Right lobe of liver (tissue), 6 donors: ENCODE data around the gene WDFY4. TPM values are rescaled to one million over a fixed set of nuclear protein-coding genes. Genes with fewer than 3 reads are reported as not detected.

Experiments
- ATAC-seq, 4 donors: fragments of 200-7000 bp; cut with Tn5 transposase; one replicate each; pipeline ENCODE4 v1.9.1; 2020; ENCODE audit warnings: mild to moderate bottlenecking in 4 of 4, moderate library complexity in 4 of 4
- DNase-seq, 3 donors: peaks; one replicate each; pipeline ENCODE4 v3.0.0-alpha.2; 2020
- H3K27ac ChIP-seq, 3 donors: fragments of 200-600 bp; one replicate each; pipeline ENCODE4 v1.8.0; 2022
- H3K27me3 ChIP-seq, 2 donors: fragments of 200-600 bp; one replicate each; pipeline ENCODE4 v1.8.0; 2022
- H3K36me3 ChIP-seq, 4 donors: fragments of 200-600 bp; sonication (generic) in 1 of 4; one replicate each; pipeline versions ENCODE4 v1.5.1 to v1.8.0; 2017 to 2022; ENCODE audit warnings: control low read depth in 1 of 4
- H3K4me1 ChIP-seq, 4 donors: fragments of 200-600 bp; sonication (generic) in 1 of 4; one replicate each; pipeline versions ENCODE4 v1.5.1 to v1.8.0; 2017 to 2022; ENCODE audit warnings: control low read depth in 1 of 4
- H3K4me3 ChIP-seq, 3 donors: fragments of 200-600 bp; one replicate each; pipeline ENCODE4 v1.8.0; 2022
- H3K9me3 ChIP-seq, 4 donors: fragments of 200-600 bp; sonication (generic) in 1 of 4; one replicate each; pipeline versions ENCODE4 v1.5.1 to v1.8.0; 2017 to 2022; ENCODE audit warnings: control low read depth in 1 of 4
- POLR2A ChIP-seq: fragments of 450-650 bp; IDR thresholded peaks from one replicate; pipeline ENCODE4 v1.6.1; 2017; ENCODE audit warnings: antibody characterized with exemption, mild to moderate bottlenecking
- WGBS: methylation state at CpG from one replicate; pipeline ENCODE4 v1.1.6; 2018; ENCODE audit warnings: low coverage, low lambda C conversion rate; ENCODE audit not compliant: insufficient coverage; ENCODE audit errors: missing lambda C conversion rate; 5-methylcytosine and 5-hydroxymethylcytosine counted together
- intact Hi-C, 2 donors: fragments of 100-400 bp; cut with DNase I; formaldehyde crosslinking; loops; one replicate each; pipeline versions ENCODE4 v1.11.2 to v1.14.1; 2022
- total RNA-seq, 6 experiments: library from RNA; depleted of rRNA in 2 of 6; stranded (reverse); fragments of >200 nt in 2 of 6; fragmentation: NEBNext Ultra II Directional in 3 of 6; extraction: Animal tissue kit (Norgen Biotek cat#: 25700) in 3 of 6; gene quantifications; one replicate each; pipeline versions ENCODE4 v1.1.0 to v1.2.4, GENCODE V29; 2016 to 2023
- TF ChIP-seq, protein P1 (sequence below), 4 donors: fragments of 200-600 bp in 3 of 4; fragments of 450-650 bp in 1 of 4; IDR thresholded peaks; one replicate each; pipeline versions ENCODE4 v1.5.1 to v1.8.0; 2016 to 2022; ENCODE audit warnings: antibody characterized with exemption in 4 of 4, mild to moderate bottlenecking in 2 of 4
- donor health status: DM: no; HTN: yes; CAD: no.
- donor health status: DM: no; HTN: no; CAD: no.
- donor health status: DM: no; HTN: no; CAD: no.
- donor health status: DM: no; HTN: yes; CAD: no.
- donor health status: DM: no; HTN: yes; CAD: no.

The WDFY4 gene
- total RNA-seq, 6 experiments from 2014 or later = 1.4 to 4.1 (median 1.9) TPM

DNA sequence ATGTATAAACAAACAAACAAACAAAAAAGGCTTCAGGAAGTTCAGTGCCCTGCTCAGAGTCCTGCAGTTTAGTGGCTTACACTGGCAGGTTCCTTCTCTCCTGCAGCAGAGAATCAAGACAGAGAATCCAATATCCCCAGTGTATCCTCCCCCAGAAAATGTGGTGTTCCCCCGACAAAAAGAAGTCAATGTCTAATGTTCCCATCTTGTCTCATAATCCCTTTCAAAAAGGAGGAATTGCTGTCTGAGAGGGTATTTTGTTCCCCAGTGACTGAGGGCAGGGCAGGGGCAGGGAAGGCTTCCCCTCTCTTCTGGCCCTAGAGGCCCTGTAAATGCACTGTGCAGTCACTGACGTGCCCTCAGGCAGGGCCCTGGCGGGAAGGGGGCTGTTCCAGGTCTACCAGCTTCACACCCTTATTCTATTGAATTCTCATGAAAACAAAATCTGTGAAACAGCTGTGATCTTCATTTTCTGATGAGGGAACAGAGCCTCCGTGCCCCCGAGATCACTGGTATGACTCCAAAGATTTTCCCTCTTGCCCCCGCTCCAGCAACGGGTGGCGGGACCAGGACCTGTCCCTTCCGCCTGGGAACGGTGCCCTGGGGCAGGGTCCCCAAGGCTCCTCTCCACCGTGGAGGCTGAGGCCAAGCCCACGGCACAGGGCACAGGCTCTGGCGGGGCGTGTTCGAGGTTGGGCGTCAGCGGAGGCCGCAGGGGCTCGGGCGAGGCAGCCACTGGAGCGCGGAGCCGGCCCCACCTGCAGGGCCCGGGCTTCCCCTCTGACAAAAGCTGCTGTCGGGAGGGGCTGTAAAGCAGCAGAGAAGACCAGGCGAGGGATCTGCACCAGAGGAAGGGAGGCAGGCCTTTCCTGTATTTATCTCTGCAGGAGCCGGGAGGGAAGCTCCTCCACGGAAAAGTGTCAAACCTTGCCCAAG lies 13.4 kb upstream of the WDFY4 start:
- H3K27ac ChIP-seq = no peak overlapping the region
- intact Hi-C loops = no loop called here
- H3K9me3 ChIP-seq = no peaks in the 10 kb centered on the region
- no peaks in the 10 kb centered on the region for H3K27me3 ChIP-seq
- ATAC-seq (peak in 1 of 4 donors; percentile 38), DNase-seq (no peak)
- no peaks in the 10 kb centered on the region for H3K4me1 ChIP-seq
- no peak overlapping the region for H3K4me3 ChIP-seq
- H3K36me3 ChIP-seq = no peaks in the 10 kb centered on the region
- 43% methylated on average over 6 of the region's 28 CpGs for WGBS
- no peak for TF ChIP-seq POLR2A
- TF ChIP-seq, protein P1, sequence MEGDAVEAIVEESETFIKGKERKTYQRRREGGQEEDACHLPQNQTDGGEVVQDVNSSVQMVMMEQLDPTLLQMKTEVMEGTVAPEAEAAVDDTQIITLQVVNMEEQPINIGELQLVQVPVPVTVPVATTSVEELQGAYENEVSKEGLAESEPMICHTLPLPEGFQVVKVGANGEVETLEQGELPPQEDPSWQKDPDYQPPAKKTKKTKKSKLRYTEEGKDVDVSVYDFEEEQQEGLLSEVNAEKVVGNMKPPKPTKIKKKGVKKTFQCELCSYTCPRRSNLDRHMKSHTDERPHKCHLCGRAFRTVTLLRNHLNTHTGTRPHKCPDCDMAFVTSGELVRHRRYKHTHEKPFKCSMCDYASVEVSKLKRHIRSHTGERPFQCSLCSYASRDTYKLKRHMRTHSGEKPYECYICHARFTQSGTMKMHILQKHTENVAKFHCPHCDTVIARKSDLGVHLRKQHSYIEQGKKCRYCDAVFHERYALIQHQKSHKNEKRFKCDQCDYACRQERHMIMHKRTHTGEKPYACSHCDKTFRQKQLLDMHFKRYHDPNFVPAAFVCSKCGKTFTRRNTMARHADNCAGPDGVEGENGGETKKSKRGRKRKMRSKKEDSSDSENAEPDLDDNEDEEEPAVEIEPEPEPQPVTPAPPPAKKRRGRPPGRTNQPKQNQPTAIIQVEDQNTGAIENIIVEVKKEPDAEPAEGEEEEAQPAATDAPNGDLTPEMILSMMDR (IDR thresholded peaks at IDR 0.05) = no peak

DNA sequence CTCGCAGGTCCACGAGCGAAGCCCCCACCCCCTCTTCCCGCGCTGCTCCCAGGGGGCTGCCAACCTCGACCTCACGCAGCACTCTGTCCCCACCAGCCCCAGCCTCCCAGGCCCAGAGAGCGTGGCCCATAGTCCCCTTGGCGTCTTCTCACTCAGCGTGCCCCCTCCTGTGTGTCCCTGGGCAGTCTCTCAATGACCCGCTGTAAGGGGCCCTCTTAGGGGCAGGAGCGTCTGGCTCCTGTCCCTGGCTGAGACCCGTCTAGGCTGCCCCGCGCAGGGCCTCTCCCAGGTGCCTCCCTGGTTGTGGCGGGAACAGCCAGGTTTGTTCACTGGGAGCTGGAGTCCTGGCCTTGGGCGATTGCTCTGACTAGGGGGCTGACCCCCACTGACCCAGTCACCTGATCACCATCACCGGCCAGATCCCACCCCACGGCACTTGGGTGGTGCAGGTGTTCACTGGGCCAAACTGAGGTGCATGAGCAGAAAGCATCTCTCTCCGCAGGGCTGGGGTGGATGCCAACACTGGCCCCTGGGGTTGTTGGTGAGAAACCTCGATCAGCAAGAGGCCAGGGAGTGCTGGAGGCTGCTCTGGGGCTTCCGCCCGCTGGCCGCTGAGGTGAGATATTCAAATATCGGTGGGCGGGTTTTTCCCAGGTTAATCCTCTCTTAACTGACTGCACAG lies 12.6 kb upstream of the WDFY4 start:
- Histone ChIP-seq H3K4me3 (no peak overlapping the region), H3K9me3 (no peaks in the 10 kb centered on the region), H3K27ac (no peak overlapping the region), H3K4me1 (no peaks in the 10 kb centered on the region), H3K27me3 (no peaks in the 10 kb centered on the region), H3K36me3 (no peaks in the 10 kb centered on the region)
- ATAC-seq (peak in 1 of 4 donors; percentile 35), DNase-seq (no peak)
- intact Hi-C loops = no loop called here
- TF ChIP-seq, protein P1 (IDR thresholded peaks at IDR 0.05) = no peak
- no peak for TF ChIP-seq POLR2A
- 93% methylated on average over 3 of the region's 26 CpGs for WGBS

DNA sequence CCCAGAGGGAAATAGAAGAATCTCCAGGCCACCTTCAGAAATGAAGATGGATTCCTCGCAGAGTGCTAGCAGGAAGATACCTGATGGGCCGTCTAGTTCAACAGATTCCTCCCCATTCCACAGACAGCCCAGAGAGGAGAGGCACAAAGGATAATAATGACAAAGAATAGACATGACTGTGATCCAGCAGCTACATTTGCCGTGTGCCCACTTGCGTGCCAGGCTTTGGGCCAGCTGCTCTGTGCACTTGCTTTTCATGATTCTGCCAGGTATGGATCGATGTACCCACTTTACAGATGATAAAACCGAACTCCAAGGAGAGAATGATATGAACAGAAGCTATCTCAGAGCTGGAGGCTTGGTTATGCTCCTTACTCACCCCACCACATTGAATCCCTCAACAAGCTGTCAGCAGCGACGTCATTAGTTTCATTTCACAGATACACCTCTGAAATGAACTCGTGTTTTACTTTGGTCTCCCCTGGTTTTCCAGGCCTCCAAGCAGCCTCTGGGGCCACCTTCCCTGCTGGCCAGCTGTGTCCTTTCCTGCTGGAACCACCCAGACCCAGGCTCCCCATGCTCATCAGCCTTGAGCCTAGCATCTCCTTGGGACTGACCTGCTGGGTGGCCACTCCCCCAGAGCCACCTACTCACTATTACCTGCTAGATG lies 11.9 kb upstream of the WDFY4 start:
- no peak overlapping the region for H3K27ac ChIP-seq
- 77% methylated on average over 8 of the region's 9 CpGs for WGBS
- no peak overlapping the region for H3K4me3 ChIP-seq
- ATAC-seq (no peak), DNase-seq (no peak)
- no peaks in the 10 kb centered on the region for H3K27me3 ChIP-seq
- TF ChIP-seq POLR2A = no peak
- TF ChIP-seq, protein P1 (IDR thresholded peaks at IDR 0.05) = no peak
- no peaks in the 10 kb centered on the region for H3K9me3 ChIP-seq
- H3K36me3 ChIP-seq = no peaks in the 10 kb centered on the region
- intact Hi-C loops = no loop called here
- H3K4me1 ChIP-seq = no peaks in the 10 kb centered on the region

DNA sequence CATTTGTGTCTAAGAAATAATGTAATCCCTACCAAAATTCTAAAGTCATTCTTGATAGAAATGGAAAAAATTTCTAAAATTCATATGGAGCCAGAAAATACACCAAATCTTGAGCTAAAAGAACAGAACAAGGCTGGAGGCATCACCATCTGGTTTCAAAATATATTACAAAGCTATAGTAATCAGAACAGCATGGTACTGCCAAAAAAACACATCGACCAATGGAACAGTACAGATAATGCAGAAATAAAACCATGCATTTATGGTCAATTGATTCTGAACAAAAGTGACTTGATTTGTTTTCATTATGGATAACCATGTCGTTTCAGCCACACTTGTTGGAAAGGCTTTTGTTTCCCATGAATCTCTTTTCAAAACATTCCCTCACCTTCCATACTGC lies 7.0 kb upstream of the WDFY4 start:
- DNase-seq = no peak
- Histone ChIP-seq H3K9me3 (no peaks in the 10 kb centered on the region), H3K27ac (no peak overlapping the region), H3K36me3 (no peaks in the 10 kb centered on the region), H3K4me3 (no peak overlapping the region), H3K4me1 (no peaks in the 10 kb centered on the region), H3K27me3 (no peaks in the 10 kb centered on the region)
- 83% methylated on average over 2 of the region's 2 CpGs for WGBS
- TF ChIP-seq POLR2A = no peak
- TF ChIP-seq, protein P1 (IDR thresholded peaks at IDR 0.05) = no peak
- ATAC-seq = no peak
- intact Hi-C loops = no loop called here
